ENCODE results near the gene RASGEF1C.

RASGEF1C gene

DNA sequence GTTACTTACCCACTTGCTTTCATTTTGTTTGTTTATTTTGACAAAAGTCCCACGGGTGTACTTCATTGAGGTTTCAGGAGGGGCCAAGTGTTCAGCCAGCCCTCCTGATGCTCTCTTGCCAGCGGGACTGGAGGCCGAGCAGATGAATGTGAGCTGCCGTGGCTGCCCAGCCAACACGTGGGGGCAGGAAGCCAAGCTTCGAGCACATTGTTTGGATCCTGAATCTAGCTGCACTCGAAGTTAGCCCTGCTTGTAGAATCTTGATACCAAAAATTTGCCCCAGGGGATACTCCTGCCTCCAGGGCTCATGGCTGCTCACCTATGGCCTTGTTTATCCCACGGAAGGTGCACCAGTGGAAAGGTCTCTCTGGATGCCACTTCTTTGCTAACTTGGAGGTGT, 49.3 kb downstream of the RASGEF1C start:
- no peak for DNase-seq

DNA sequence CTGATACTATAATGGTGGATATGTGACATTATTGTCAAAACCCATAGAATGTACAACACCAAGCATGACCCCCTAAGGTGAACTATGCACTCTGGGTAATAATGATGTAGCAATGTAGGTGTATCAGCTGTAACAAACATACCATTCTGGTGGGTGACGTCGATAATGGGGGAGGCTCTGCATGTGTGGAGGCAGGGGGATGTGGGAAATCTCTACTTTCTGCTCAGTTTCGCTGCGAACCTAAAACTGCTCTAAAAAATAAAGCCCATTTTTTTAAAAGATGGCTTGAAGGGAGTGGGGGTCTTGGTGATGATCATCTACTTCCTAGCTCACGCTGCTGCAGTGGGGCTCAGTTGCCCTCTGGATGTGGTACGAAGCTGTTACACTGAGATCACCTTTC, 51.1 kb downstream of the RASGEF1C start:
- DNase-seq, result no peak

DNA sequence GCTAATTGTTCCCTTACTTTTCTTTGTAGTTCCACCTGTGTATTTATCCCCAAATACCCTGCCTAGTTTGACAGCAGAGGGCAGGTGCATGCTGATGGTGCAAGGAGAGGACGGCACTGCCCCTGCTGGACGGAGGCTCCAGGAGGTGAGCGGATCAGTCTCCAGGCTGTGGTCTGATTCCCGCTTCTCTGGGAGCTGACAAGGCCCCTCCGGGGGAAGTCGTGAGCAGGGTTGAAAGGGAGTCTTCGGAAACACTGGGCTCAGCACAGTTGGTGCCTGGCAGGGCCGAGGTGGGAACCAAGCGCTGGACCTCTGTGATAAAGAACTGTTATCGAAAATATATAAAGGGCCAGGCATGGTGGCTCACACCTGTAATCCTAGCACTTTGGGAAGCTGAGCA, 52.9 kb downstream of the RASGEF1C start:
- no peak for DNase-seq

DNA sequence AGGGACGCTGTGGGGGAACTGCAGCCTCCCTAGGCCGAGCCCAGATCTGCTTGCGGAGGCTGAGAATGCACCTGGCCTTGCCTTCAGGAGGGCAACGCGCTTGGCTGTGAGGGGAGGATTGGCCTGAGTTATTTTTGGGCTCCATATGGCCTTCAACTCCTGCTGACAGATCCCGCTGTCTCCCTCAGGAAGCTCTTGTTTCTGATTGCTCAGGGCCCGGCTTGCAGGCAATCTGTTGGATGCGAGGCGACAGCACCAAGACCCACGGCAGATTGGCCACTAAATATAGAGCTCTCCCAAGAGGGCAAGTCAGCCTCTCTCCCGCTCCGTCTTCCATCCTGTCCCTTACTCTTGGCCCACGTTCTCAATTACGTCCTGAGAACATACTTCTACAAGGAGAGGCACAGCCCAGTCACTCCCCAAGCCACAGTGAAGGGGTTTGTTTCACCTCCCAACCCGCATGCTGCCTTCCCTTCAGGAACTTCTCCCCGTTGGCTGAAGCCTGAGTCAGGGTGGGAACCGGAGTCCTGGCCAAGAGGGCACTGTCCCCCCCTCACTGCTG, 53.6 kb downstream of the RASGEF1C start:
- DNase-seq, result no peak

DNA sequence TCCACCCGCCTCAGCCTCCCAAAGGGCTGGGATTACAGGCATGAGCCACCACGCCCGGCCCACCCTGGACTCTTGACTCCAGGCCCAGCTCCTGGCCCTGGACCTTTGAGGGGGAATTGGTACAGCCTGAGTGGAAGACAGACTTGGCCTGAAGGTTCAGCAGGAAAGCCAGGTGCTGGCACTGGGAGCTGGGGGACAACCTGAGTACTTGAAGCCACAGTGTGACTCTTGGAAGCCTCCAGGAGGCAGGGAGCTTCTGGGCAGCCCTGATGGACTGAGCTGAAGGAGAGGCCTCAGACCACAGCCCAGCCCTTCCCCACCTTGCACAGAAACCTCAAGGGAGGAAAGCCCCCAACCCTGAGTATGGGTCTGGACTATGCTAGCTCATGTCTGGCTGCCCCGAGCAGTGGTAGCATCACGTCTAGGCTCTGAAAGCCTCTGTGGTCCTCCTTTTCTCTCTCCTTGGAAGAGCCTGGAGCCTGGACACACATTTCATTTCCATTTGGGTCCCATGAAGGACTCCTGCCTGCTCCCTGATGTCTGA, 54.1 kb downstream of the RASGEF1C start:
- no peak for DNase-seq

DNA sequence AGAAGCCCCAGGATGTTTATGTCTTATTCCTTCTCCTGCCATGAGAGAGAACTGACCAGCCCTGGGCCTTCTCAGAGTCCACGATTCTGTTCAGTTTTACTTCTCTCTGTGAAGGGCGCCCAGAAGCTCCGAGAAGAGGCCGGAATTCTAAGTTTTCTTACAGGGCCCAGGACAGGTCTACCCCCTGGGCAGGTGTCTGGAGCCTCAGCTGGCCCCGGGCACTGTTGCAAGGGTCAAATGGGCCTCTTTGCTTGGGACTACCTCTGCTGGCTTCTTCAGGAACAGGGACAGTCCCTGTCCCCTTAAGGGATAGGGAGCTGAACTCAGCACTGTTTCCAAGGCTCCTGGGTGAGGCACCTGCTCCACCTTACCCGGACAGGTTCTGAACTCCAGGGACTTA, 55.0 kb downstream of the RASGEF1C start:
- DNase-seq, result no peak

DNA sequence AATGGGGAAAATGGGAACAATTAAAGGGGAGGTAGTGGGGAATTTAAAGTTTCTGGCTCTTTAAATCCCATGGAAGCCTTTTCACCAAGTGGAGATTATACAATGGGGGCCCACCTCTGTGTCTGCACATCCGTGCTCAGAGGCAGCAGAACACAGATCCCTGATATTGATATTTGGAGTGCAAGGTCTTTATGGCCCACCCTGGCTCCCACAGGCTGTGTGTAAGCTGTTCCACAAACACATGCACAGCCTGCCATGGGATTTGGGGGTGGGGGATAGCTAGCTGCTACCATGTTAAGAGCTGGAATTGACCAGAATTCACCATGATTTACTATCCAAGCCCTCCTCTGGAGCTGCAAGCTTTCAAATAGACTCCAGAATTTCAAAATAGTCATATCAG, 55.9 kb downstream of the RASGEF1C start:
- DNase-seq, result no peak

DNA sequence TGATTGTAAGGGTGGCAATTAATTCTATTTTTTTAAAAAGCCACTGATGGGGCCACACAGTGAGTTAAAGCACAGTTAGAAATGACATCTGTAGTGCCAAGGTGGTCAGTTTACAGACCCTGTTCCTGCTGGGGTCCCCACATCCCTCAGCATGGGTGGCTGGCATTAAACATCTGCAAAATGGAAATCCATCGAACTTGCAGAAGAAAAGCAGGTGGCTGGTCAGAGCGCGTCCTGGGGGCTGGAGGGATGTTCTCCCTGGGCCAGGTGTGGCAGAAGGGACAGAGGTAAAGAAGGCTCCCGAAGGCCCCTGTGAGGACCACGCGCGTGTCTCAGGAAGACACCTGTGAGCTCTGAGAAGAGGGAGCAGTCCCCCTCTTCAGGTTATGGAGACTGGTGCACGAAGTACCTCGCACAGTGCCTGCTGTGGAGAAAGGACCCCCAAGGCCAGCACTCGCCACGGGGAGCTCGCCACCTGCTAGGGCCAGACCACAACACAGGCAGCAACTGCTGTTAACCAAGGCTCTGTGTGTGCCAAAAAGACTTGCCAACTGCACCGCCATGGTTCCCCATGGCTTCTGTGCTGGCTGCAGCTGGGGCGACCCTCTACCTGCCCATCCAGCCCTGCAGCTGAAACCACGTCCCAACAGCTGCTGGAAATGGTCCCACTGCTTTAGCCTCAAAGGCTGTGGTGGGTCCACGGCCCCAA, 65.2 kb downstream of the RASGEF1C start:
- no peak for DNase-seq

DNA sequence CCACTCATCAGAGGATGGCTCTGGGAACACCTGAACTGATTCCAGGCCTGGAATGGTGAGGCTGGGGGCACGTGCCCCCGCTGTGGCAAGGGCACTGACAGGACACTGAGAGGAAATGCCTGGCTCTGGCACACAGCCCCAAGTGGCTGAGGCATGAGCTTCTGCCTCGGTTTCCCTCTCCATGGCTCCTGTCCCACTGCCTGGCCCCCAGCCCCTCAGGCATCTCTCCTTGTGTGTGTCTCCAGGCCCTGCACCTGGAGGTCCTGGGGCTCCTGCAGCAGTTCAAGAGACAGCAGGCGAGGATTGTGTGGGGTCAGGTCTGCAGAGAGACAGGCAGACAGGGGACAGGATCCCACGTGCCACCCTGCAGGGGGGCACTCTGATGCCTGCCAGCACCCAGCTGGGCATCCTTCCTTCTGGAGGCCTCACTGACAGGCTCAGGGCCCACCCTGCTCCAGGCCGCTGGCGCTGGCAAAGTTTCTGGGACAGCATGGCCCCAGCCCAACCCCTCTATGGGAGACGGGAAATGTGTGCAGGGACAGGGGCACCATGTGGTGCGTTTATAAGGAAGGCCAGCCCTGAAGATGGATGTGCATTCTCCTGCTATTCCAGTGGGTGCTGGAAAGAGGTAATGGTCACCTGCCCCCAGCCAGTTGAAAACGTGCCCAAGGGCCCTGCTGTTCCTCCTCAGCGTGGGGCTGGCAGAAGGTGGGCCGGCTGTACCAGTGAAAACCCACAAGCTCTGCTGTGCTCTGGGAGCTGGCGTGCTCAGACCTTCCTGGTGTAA, 66.0 kb downstream of the RASGEF1C start:
- DNase-seq, result no peak

DNA sequence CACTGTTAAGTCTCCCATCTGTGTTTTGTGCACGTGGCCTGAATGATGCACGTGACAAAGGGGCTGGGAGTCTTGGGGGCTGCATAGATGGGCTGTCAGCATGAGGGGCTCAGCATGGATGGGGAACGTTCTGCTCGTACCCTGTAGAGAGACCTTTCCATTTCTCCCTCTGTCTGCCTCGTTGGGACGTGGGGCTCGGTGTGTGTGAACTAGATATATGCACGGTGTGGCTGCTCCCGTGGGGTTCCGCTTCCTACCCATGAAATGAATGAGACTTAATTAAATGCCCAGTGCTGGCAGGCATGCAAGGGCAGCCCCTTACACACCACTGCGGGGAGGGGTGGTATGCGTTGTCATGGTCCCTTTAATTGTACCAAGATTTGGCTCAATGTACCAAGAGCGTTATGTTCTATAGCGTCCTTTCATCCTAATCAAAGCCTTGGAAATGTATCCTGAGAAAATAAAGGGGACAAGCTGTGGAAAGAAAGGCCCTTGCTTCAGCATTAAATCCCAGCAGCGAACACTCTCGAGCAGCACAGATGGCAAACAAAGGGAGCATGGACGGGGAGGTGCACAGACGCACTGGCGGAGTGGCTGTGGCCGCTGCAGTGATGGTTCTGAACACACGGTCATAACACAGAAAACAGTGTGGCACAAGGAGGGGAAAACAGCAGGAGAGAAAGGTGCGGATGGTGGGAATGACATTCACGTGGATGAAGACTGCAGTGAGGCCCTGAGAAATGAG, 66.8 kb downstream of the RASGEF1C start:
- DNase-seq, result no peak

DNA sequence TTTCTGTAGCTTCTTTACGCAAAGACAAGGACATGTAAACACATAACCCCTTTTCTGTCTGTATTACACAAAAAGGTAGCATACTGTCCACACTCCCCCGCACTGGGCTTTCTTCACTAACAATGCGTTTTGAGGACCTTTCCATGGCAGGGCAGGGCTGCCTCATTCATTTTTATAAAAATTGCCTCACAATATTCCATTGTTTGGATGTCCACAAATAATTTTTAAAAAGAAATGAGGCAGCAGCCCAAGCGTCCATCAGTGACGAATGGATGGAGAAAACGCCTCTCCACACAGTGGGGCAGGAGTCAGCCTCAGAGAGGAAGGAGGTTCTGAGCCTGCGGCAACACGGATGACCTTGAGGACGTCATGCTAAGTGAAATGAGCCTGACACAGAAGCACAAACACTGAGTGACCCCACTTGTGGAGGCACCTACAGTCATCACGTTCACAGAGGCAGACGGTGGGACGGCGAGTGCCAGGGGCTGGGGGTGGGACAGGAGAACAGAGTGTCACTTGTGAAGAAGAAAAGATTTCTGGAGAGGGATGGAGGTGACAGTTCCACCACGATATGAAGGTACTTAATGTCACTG, 67.8 kb downstream of the RASGEF1C start:
- no peak for DNase-seq

DNA sequence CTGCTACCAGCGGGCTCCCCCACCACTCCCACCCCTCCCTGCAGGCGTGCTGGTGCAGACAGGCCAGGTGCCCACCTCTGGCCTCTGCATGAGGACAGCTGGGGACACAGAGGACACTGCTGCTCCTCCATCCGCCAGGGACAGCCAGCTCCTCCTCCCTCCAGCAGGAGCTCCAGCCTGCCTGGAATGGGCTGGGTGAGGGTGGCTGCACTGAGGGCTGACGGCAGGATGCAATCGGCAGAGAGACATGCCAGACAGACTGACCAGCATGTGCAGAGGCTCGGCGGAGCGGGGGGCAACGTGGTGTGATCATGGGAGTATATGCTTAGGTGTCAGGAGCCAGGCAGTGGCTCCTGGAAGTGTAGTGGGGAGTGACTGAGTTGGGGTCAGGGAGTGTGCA, 68.4 kb downstream of the RASGEF1C start:
- no peak for DNase-seq

DNA sequence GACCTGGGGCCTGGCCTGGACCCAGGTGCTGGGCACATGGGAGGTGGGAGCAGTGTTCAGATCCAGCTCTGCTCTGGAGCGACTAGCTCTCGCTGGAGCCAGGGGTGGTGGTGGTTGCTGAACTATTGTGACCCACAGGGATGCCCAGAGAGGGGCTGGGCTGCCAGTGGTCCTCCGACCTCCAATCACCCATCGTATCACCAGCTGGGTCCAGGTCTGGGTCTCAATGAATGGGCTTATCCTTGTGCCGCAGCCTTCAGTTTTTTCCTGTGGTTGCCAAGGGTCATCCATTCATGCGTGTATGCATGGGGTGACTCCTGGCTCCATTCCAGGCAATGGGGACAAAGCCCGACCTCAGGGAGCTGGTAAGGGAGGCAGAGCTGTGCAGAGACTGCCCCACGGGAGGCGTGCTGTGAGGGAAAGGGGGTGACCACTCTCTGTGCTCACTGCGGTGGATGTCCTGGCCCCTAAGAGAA, 68.9 kb downstream of the RASGEF1C start:
- DNase-seq, result no peak

DNA sequence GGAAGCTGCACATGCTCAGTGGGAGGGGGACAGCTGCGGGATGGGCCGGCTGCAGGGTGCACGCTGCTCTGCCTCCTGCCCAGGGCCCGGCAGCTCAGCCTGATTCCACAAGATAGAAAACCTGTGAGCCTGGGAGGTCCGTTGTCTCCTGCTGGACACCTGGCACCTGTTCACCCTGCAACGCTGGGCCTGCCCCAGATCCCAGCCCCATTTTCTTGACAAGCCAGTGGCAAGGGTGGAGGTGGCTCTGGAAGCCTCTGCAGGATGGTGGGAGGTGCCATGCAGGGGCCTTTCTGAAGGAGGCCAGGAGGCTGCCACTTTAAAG, 69.3 kb downstream of the RASGEF1C start:
- DNase-seq, result no peak

DNA sequence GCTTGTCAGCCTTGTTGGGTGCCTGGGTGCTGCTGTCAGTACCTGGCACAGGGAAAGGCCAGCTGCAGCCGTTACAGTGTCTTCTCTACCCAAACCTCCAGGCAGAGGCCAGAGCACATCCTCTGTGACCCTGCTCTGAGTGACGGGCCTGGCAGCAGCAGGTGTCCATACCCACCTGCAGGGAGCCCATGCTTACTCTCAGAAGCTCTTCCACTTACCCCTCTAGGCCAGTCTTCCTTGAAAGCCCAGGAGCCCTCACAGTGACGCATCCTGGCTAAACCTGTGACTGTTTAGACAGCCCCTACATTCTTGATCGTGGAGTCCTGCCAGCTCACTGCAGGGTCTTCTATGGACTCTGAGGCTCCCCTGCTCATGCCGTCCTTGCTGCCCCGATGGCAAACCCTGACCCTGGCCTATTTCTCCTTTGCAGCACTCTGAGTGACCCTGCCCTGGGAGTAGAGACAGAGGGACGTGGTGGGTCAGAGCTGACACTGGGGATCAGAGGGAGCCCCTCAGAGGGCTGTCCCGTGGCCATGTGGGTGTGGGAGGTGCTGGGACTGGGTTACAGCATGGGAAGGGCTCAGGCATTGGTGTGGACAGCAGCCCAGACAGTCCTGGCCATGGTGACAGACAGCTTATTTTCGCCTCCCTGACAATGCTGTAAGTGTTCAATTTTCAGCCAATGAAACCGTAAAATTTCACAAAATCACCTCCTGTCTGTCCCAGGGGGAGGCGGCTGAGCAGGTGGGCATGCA, 69.9 kb downstream of the RASGEF1C start:
- DNase-seq, result no peak

DNA sequence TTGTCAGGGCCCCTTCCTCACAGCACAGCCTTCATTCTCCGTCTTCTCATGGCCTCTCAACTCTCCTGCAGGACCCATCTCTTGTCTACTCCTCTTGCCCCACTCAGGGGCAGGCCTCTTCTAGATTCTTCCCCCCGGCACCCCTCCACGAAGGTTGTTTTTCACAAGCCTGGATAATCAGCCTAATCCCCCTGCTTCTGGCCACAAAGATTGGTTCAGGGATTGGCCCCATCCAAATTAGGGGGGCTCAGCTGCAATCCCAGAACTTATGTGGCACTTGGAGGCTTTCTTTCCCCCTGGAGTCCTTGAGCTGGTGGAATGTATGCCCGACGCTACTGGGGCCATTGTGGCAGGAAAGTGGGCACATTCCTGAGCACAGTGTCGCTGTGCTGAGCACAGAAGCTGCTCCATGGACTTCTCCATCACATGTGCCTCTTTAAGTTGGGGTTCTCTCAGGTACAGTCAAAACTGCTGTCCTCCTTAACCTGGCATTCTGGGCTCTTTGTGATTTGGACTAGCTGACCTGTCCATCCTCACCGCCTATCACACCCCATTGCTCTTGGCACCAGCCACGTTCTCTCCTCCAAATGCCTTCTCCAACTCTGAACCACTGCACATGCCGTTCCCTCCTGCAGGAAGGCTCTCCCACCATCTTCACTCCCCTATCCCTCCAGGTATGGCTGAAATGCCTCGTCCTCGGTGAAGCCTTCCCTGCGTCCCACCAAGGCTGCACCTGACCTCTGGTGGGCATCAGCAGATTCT, 70.6 kb downstream of the RASGEF1C start:
- no peak for DNase-seq

DNA sequence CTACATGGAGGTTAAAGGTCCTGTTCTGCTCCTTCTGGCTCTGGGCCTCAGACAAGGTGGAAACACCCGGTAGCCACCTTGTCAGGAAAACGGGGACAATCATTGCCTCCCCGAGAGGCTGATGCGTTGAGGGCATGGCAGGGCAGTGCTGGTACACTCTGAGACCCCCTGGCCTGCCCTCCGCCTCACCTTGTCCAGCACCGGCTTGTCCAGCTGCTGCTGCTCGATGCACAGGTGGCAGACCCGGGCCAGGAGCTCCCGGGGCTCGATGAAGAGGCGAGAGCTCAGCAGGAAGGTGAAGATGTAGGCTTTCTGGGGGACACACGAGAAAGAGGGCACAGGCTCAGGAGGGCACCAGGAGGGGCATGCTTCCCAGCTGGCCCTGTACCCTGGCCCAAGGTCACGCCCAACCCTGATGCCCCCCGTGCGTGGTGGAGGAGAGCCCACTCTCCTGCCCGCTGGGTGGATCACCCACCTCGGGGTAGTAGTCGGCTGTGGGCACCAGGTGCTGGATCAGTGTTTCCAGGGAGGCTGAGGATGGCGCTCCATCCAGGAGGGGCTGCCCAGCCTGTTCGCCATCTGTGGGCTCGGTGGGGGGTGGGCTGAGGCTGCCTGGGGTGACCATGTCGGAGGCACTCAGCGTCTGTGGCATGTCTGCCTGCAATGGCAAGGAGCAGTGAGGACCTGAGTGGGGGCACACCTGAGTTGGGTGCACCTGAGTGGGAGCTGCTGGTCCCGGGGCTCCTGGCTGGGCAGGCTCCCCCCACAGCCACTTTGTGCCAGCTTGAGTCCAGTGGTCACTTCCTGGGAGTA, 71.4 kb downstream of the RASGEF1C start:
- DNase-seq, result no peak

DNA sequence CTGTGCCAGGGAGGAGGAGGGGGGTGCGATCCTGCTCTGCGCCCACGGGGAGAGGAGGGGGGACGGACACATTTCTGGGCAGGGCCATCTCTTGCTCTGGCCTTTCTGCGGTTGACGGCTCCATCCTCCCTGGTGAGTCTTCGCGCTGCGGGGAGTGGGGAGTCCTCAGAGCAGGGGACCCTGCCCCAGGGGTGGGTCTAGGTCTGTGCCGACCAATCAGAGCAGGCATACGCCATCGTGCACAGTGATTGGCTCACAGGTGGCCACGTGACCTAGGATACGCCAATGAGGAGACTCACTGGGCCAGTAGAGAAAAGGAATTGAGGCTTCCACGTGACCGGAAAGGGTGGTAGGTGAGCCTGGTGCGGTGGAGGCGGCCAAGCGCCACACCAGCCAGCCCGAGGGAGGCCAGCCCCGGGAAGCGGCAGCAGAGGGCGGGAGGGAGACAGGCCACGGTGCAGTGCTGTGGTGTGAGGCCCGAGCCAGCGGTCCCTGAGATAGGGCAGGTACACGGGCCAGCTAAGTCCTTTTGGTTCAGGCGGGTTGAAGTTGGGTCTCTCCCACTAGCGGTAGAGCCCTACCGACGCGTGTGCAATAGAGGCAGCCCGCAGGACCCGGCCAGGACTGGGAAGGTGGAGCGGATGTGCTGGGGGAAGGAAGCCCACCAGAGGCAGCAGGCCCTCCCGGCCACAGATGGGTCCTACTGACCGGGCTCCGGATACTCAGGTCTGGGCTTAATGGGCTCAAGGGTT, 72.2 kb downstream of the RASGEF1C start:
- DNase-seq, result no peak

DNA sequence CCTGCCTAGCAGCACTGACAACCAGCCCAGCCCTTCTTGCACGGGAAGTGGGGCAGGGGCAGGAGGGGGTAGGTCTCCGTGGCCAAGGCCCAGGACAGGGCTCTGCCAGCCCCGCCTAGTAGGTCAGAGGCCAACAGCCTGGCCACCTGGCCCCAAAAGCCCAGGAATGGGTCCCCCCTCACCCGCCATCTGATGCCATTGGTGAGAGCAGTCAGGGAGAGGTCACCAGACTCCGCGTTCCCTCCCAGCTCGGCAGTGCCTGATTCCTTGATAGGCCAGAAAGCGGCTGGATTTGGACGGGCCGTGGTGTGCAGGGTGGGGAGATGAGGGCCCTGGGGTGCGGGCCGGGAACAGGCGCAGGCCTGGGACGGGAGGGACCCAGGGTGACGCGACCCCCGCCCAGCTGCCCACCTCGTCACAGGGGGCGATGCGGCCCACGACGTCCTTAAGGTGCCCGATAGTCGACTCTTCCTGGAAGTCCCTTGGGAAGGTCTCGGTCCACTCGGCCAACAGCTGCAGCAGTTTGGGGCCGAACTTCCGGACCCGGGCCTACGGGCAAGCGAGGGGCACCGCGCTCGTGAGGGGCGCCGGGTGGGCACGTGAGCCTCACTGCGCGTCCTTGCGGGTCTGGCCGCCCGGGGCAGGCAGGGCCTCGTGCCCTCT, 72.9 kb downstream of the RASGEF1C start:
- no peak for DNase-seq

Measured in fibroblast of skin of scalp (primary cell).